ENCODE results near the gene VPS50.
A peak's percentile ranks its signal among the peaks of the same experiment; 100 is the strongest.

The VPS50 gene
- 44.9 to 67.7 reads per million in 2 experiments for total RNA-seq

- peak; percentile 91 for DNase-seq (ENCODE audit: low read depth)
These were observed at the start of gene VPS50 for GRCh38 chr7:93231799-93232672. TSS of gene VPS50 (plus strand) at chr7:93232366. CDS start at chr7:93232468, 102 bp downstream.

- DNase-seq (ENCODE audit: low read depth), result no peak
These were observed 46.7 kb upstream of the VPS50 start for GRCh38 chr7:93185303-93186027.

GRCh38 chr7:93188870-93189634, 43.1 kb upstream of the VPS50 start:
- DNase-seq (ENCODE audit: low read depth), result no peak

- DNase-seq (ENCODE audit: low read depth), result no peak
These were observed 37.8 kb upstream of the VPS50 start for GRCh38 chr7:93194386-93194785.

- DNase-seq (ENCODE audit: low read depth), result no peak
These were observed 35.8 kb upstream of the VPS50 start for GRCh38 chr7:93196336-93196735.

GRCh38 chr7:93198472-93198871, 33.7 kb upstream of the VPS50 start:
- no peak for DNase-seq (ENCODE audit: low read depth)

- DNase-seq (ENCODE audit: low read depth), result no peak
These were observed 29.4 kb upstream of the VPS50 start for GRCh38 chr7:93202594-93203250.

- DNase-seq (ENCODE audit: low read depth), result no peak
These were observed 28.7 kb upstream of the VPS50 start for GRCh38 chr7:93203496-93203895.

GRCh38 chr7:93205046-93205445, 27.1 kb upstream of the VPS50 start:
- no peak for DNase-seq (ENCODE audit: low read depth)

GRCh38 chr7:93211228-93211818, 20.8 kb upstream of the VPS50 start:
- no peak for DNase-seq (ENCODE audit: low read depth)

- no peak for DNase-seq (ENCODE audit: low read depth)
These were observed 19.3 kb upstream of the VPS50 start for GRCh38 chr7:93212881-93213280.

- DNase-seq (ENCODE audit: low read depth), result no peak
These were observed 13.0 kb upstream of the VPS50 start for GRCh38 chr7:93218997-93219827.

GRCh38 chr7:93219868-93220267, 12.3 kb upstream of the VPS50 start:
- DNase-seq (ENCODE audit: low read depth), result no peak

GRCh38 chr7:93226310-93226709, 5.9 kb upstream of the VPS50 start, which contains the start of gene HEPACAM2:
TSS of gene HEPACAM2 (minus strand) at chr7:93226469.
- DNase-seq (ENCODE audit: low read depth), result no peak

- no peak for DNase-seq (ENCODE audit: low read depth)
These were observed 3.9 kb upstream of the VPS50 start for GRCh38 chr7:93228302-93228701.

- DNase-seq (ENCODE audit: low read depth), result no peak
These were observed 907 bp upstream of the VPS50 start for GRCh38 chr7:93231259-93231658.

- no peak for DNase-seq (ENCODE audit: low read depth)
These were observed 480 bp downstream of the VPS50 start for GRCh38 chr7:93232673-93233018.

GRCh38 chr7:93235541-93235940, 3.4 kb downstream of the VPS50 start:
- no peak for DNase-seq (ENCODE audit: low read depth)

GRCh38 chr7:93238131-93238530, 6.0 kb downstream of the VPS50 start:
- DNase-seq (ENCODE audit: low read depth), result no peak

GRCh38 chr7:93238748-93239147, 6.6 kb downstream of the VPS50 start:
- no peak for DNase-seq (ENCODE audit: low read depth)

GRCh38 chr7:93239824-93240223, 7.7 kb downstream of the VPS50 start:
- DNase-seq (ENCODE audit: low read depth), result no peak
